Measurements from ENCODE around the gene MESD. TPM values are rescaled to one million over a fixed set of nuclear protein-coding genes. Genes with fewer than 3 reads are reported as not detected.

Gene MESD
- total RNA-seq, 1 donor from 2014 or later: 23.8 TPM

GRCh38 chr15:80911821-80912220 is 77.8 kb downstream of the MESD start:
- Mint-ChIP-seq H3K4me1 (ENCODE audit: low read depth) (peaks cover 2% of the 10 kb centered on the region), H3K27me3 (ENCODE audit: low read depth) (no peaks in the 10 kb centered on the region), H3K36me3 (ENCODE audit: low read depth) (peaks cover 37% of the 10 kb centered on the region), H3K4me3 (ENCODE audit: unreplicated experiment) (no peak overlapping the region), H3K9me3 (ENCODE audit: low read depth) (peaks cover 7% of the 10 kb centered on the region), H3K27ac (ENCODE audit: unreplicated experiment) (no peak overlapping the region)
- TF ChIP-seq CTCF (IDR thresholded peaks at IDR 0.05): no peak
- no peak for DNase-seq (ENCODE audit: low spot score)

GRCh38 chr15:80906159-80906766 is 83.4 kb downstream of the MESD start:
- peaks cover 7% of the 10 kb centered on the region for H3K9me3 Mint-ChIP-seq (ENCODE audit: low read depth)
- DNase-seq (ENCODE audit: low spot score): no peak
- peak overlapping the region; percentile 2 for H3K27ac Mint-ChIP-seq (ENCODE audit: unreplicated experiment)
- H3K4me1 Mint-ChIP-seq (ENCODE audit: low read depth): peaks cover 20% of the 10 kb centered on the region
- no peak for TF ChIP-seq CTCF (IDR thresholded peaks at IDR 0.05)
- H3K27me3 Mint-ChIP-seq (ENCODE audit: low read depth): no peaks in the 10 kb centered on the region
- H3K36me3 Mint-ChIP-seq (ENCODE audit: low read depth): peaks cover 46% of the 10 kb centered on the region
- no peak overlapping the region for H3K4me3 Mint-ChIP-seq (ENCODE audit: unreplicated experiment)

GRCh38 chr15:80904998-80905397 is 84.6 kb downstream of the MESD start:
- Mint-ChIP-seq H3K4me3 (ENCODE audit: unreplicated experiment) (no peak overlapping the region), H3K27me3 (ENCODE audit: low read depth) (no peaks in the 10 kb centered on the region), H3K27ac (ENCODE audit: unreplicated experiment) (peak overlapping the region; percentile 24), H3K36me3 (ENCODE audit: low read depth) (peaks cover 41% of the 10 kb centered on the region), H3K4me1 (ENCODE audit: low read depth) (peaks cover 26% of the 10 kb centered on the region), H3K9me3 (ENCODE audit: low read depth) (peaks cover 7% of the 10 kb centered on the region)
- DNase-seq (ENCODE audit: low spot score): no peak
- no peak for TF ChIP-seq CTCF (IDR thresholded peaks at IDR 0.05)

GRCh38 chr15:80902298-80902801 is 87.3 kb downstream of the MESD start:
- DNase-seq (ENCODE audit: low spot score): no peak
- Mint-ChIP-seq H3K4me3 (ENCODE audit: unreplicated experiment) (no peak overlapping the region), H3K4me1 (ENCODE audit: low read depth) (peaks cover 26% of the 10 kb centered on the region), H3K36me3 (ENCODE audit: low read depth) (peaks cover 37% of the 10 kb centered on the region), H3K27me3 (ENCODE audit: low read depth) (no peaks in the 10 kb centered on the region), H3K9me3 (ENCODE audit: low read depth) (no peaks in the 10 kb centered on the region), H3K27ac (ENCODE audit: unreplicated experiment) (no peak overlapping the region)
- TF ChIP-seq CTCF (IDR thresholded peaks at IDR 0.05): no peak

GRCh38 chr15:80898040-80898439 is 91.6 kb downstream of the MESD start:
- Mint-ChIP-seq H3K4me1 (ENCODE audit: low read depth) (peaks cover 14% of the 10 kb centered on the region), H3K4me3 (ENCODE audit: unreplicated experiment) (no peak overlapping the region), H3K9me3 (ENCODE audit: low read depth) (no peaks in the 10 kb centered on the region), H3K27ac (ENCODE audit: unreplicated experiment) (no peak overlapping the region), H3K36me3 (ENCODE audit: low read depth) (peaks cover 50% of the 10 kb centered on the region), H3K27me3 (ENCODE audit: low read depth) (no peaks in the 10 kb centered on the region)
- no peak for DNase-seq (ENCODE audit: low spot score)
- TF ChIP-seq CTCF (IDR thresholded peaks at IDR 0.05): no peak

Small RNA genes lying within 50 kb of the gene (microRNA-seq; reads per million reads assigned to microRNA genes)
- gene MIR4514 (ENCODE audit: borderline number of aligned reads): not detected

Other genes starting within 250 kb of the MESD start
- 138 to 146 TPM (median 143 TPM) in 3 replicates for gene CEMIP, start 210.4 kb downstream of the MESD start, total RNA-seq
- gene TLNRD1, start 11.1 kb upstream of the MESD start, total RNA-seq: 11.4 to 18.7 TPM (median 17.0 TPM) in 3 replicates
- gene CFAP161, start 144.5 kb upstream of the MESD start, total RNA-seq: not detected in 3 replicates
- gene IL16, start 207.1 kb upstream of the MESD start, total RNA-seq: 1.1 to 2.5 TPM (median 2.0 TPM) in 3 replicates